Lung (tissue), 12 donors: Measurements from ENCODE around the gene SP1. TPM values are rescaled to one million over a fixed set of nuclear protein-coding genes. Genes with fewer than 3 reads are reported as not detected.

Experiments used
- ATAC-seq: fragments of 200-7000 bp; cut with Tn5 transposase; one replicate; pipeline ENCODE4 v1.9.1; 2020; ENCODE audit warnings: moderate number of reproducible peaks; ENCODE audit not compliant: insufficient read depth, low FRiP score
- DNase-seq, 3 donors: peaks; one replicate each; pipeline ENCODE4 v3.0.0-alpha.2; 2013 to 2017
- H3K27ac ChIP-seq, 2 donors: one replicate each; pipeline ENCODE4 v1.5.1; 2013; ENCODE audit warnings: mild to moderate bottlenecking in 2 of 2, moderate library complexity in 2 of 2, control low read depth in 1 of 2, inconsistent platforms in 1 of 2, low read depth in 1 of 2, low read length in 1 of 2
- H3K27me3 ChIP-seq, 3 donors: one replicate each; pipeline ENCODE4 v1.5.1; 2013; ENCODE audit warnings: low read length in 2 of 3; ENCODE audit not compliant: control insufficient read depth in 3 of 3, insufficient read depth in 3 of 3
- H3K36me3 ChIP-seq, 4 donors: one replicate each; pipeline ENCODE4 v1.5.1; 2013; ENCODE audit warnings: low read length in 4 of 4, mild to moderate bottlenecking in 1 of 4, moderate library complexity in 1 of 4; ENCODE audit not compliant: control insufficient read depth in 4 of 4, insufficient read depth in 4 of 4
- H3K4me1 ChIP-seq, 5 donors: one replicate each; pipeline ENCODE4 v1.5.1; 2013; ENCODE audit warnings: low read length in 5 of 5, mild to moderate bottlenecking in 2 of 5, moderate library complexity in 1 of 5; ENCODE audit not compliant: control insufficient read depth in 5 of 5, insufficient read depth in 5 of 5
- H3K4me3 ChIP-seq: one replicate; pipeline ENCODE4 v1.5.1; 2013; ENCODE audit warnings: mild to moderate bottlenecking, control low read depth, moderate library complexity
- H3K9ac ChIP-seq, 2 donors: one replicate each; pipeline ENCODE4 v1.5.1; 2013; ENCODE audit warnings: low read length in 2 of 2, control low read depth in 1 of 2; ENCODE audit not compliant: insufficient read depth in 1 of 2
- H3K9me3 ChIP-seq, 4 donors: one replicate each; pipeline ENCODE4 v1.5.1; 2013; ENCODE audit warnings: low read length in 3 of 4, mild to moderate bottlenecking in 1 of 4, moderate library complexity in 1 of 4; ENCODE audit not compliant: control insufficient read depth in 4 of 4, insufficient read depth in 3 of 4
- WGBS, 2 donors: extraction: QIAGEN DNeasy Blood & Tissue Kit; methylation state at CpG; one replicate each; pipeline ENCODE4 v1.1.7; 2013; 5-methylcytosine and 5-hydroxymethylcytosine counted together
- polyA plus RNA-seq, 2 donors: library from polyadenylated mRNA; stranded (reverse); fragments of 200-250 nt; gene quantifications; one replicate each; pipeline ENCODE4 v1.2.1, GENCODE V29; 2013
- total RNA-seq, 2 donors: library from RNA; depleted of rRNA in 1 of 2; stranded (reverse); fragments of >200 nt in 1 of 2; gene quantifications; one replicate each; pipeline ENCODE4 v1.2.1, GENCODE V29; 2014 to 2021
- TF ChIP-seq, protein P1 (sequence below): IDR thresholded peaks from 2 replicates; pipeline ENCODE4 v1.5.1; 2012; ENCODE audit warnings: mild to moderate bottlenecking; ENCODE audit errors: control extremely low read depth, extremely low read depth
- donor health status: control.
- donor health status: control.
- donor health status: Bipolar disorder and iron deficiency.
- donor health status: healthy.
- donor health status: DM: yes; HTN: yes; CAD: no.

The SP1 gene
- total and polyA plus RNA-seq, 4 donors = 16.2 to 72.2 (median 47.5) TPM

- TF ChIP-seq, protein P1, sequence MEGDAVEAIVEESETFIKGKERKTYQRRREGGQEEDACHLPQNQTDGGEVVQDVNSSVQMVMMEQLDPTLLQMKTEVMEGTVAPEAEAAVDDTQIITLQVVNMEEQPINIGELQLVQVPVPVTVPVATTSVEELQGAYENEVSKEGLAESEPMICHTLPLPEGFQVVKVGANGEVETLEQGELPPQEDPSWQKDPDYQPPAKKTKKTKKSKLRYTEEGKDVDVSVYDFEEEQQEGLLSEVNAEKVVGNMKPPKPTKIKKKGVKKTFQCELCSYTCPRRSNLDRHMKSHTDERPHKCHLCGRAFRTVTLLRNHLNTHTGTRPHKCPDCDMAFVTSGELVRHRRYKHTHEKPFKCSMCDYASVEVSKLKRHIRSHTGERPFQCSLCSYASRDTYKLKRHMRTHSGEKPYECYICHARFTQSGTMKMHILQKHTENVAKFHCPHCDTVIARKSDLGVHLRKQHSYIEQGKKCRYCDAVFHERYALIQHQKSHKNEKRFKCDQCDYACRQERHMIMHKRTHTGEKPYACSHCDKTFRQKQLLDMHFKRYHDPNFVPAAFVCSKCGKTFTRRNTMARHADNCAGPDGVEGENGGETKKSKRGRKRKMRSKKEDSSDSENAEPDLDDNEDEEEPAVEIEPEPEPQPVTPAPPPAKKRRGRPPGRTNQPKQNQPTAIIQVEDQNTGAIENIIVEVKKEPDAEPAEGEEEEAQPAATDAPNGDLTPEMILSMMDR = no peak
- Histone ChIP-seq H3K4me3 (no peak overlapping the region), H3K36me3 (peaks cover 0 to 6% (median 1%) of the 10 kb centered on the region in 4 donors), H3K9me3 (no peaks in the 10 kb centered on the region), H3K27ac (no peak overlapping the region), H3K27me3 (no peaks in the 10 kb centered on the region), H3K9ac (no peak overlapping the region), H3K4me1 (peaks cover under 1 to 19% (median 13%) of the 10 kb centered on the region in 5 donors)
- no peak for DNase-seq
- no peak for ATAC-seq
- WGBS, 2 donors = 87 to 95% methylated on average over 2 of the region's 2 CpGs
Observed at GRCh38 chr12:53376747-53377146, 3.2 kb upstream of the SP1 start.

- 97 to 99% methylated on average over 12 of the region's 12 CpGs for WGBS, 2 donors
- Histone ChIP-seq H3K27ac (no peak overlapping the region), H3K36me3 (peaks cover 6 to 20% (median 16%) of the 10 kb centered on the region in 4 donors), H3K9ac (peak overlapping the region in 1 of 2 donors; percentile 96), H3K4me1 (peaks cover 7 to 28% (median 27%) of the 10 kb centered on the region in 5 donors), H3K4me3 (no peak overlapping the region), H3K27me3 (no peaks in the 10 kb centered on the region), H3K9me3 (no peaks in the 10 kb centered on the region)
- TF ChIP-seq, protein P1 = no peak
- DNase-seq (no peak), ATAC-seq (no peak)
Observed at GRCh38 chr12:53378222-53378621, 1.8 kb upstream of the SP1 start.

DNA sequence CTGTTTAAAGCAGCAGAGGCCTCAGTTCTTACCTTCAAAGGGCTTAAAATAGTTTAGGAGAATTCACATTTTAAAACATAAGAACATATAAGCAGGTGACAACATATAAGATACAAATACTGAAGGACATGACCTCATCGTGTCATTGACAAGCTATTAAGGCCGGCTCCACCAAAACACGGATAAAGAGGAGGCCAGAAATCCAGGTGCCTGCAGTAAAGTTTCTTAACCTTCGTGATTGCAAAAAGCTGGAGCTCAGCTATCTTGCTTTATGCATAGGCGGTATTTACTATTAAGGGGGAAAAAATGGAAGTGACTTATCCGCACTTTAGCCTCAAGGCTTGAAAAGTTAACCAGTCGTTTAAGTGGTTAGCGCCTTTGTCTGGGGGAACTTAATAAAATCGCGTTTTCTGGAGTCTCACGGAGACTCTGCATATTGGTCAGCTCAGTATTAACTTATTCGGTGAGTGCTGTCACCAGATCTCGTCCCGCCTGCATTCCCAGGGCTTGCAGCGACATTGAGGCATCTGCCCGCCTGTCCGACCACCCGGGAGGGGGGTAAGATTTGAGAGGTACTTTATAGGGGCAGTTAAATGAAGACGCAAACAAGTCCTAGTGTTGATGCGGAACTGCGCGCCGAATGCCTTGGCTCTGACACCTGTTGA, 1.1 kb upstream of the SP1 start:
- Histone ChIP-seq H3K36me3 (peaks cover 8 to 23% (median 20%) of the 10 kb centered on the region in 4 donors), H3K27ac (peak overlapping the region; percentile 87 to 96), H3K4me1 (peaks cover 7 to 32% (median 29%) of the 10 kb centered on the region in 5 donors), H3K4me3 (peak overlapping the region; percentile 33), H3K27me3 (no peaks in the 10 kb centered on the region), H3K9ac (peak overlapping the region; percentile 60 to 96), H3K9me3 (no peaks in the 10 kb centered on the region)
- no peak for ATAC-seq
- TF ChIP-seq, protein P1 = no peak
- 16% methylated on average over 23 of the region's 23 CpGs for WGBS, 2 donors
- DNase-seq = peak in 2 of 3 donors; percentile 15 to 51
